Right ventricle myocardium inferior (tissue), 1 donor: ENCODE data around the gene ABTB2. TPM values are rescaled to one million over a fixed set of nuclear protein-coding genes. Genes with fewer than 3 reads are reported as not detected.

Experiments
- ATAC-seq: fragments of 200-7000 bp; cut with Tn5 transposase; one replicate; pipeline ENCODE4 v1.9.1; 2020; ENCODE audit warnings: mild to moderate bottlenecking, moderate library complexity
- DNase-seq: peaks from one replicate; pipeline ENCODE4 v3.0.0; 2021; ENCODE audit errors: missing footprints
- intact Hi-C: fragments of 100-400 bp; cut with DNase I; formaldehyde crosslinking; loops from one replicate; pipeline ENCODE4 v1.11.0; 2022
- total RNA-seq: library from RNA; stranded (reverse); fragmentation: NEBNext Ultra II Directional; extraction: Animal tissue kit (Norgen Biotek cat#: 25700); gene quantifications from one replicate; pipeline ENCODE4 v1.2.1, GENCODE V29; 2021
- donor health status: DM: no; HTN: yes; CAD: no; lungs with severe emphysema.

The ABTB2 gene
- total RNA-seq, 1 donor from 2014 or later: 14.3 TPM

- intact Hi-C loops: no loop called here
- no peak for ATAC-seq
- DNase-seq: no peak
These were observed 52.0 kb downstream of the ABTB2 start for GRCh38 chr11:34305780-34306179.

DNA sequence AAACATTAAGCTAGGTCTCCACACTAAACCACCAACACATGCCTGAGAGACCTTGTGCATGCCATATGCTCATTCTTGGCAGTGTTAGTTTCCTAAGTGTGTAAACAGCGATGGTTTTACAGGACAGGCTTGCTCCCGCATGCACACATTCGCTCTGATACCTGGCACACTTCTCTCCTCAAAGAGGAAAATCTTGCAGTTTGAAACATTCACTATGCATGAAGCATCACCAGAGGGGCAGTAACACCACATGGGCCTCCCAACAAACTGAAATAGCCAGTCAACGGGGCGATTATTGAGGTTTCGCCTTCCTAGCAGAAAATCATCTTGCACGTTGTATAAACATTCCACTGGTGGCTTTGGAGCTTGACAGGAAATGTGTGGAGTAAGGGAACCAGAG, 52.6 kb downstream of the ABTB2 start:
- DNase-seq (no peak), ATAC-seq (no peak)
- intact Hi-C loops: no loop called here

DNA sequence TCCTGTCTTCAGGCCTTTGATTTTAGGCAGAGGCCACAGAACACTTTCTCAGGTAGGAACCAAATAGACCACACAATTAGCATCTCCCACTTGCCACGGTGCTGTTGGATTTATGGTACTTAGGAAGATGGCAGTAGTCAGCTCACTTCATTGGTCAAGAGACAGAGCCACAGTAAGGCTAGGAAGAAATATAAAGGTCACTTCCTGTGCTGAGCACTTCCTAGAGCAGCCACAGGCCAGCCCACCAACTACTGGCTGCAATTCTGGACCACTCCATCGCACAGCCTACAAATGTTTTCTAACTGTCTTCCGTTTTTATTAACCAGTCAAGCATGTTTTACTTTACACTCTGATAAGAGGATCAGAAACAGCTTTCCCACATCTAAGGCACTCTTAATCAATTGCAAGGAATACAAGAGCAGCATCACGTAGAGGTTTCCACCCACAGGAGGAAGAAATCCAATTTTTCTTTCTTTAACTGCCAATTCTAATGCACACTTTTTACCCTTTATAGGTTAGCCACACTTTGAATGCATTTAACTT, 54.7 kb downstream of the ABTB2 start:
- ATAC-seq: no peak
- no peak for DNase-seq
- intact Hi-C loops: no loop called here

GRCh38 chr11:34302046-34302921, 55.5 kb downstream of the ABTB2 start:
- no peak for DNase-seq
- ATAC-seq: no peak
- intact Hi-C loops: no loop called here

DNA sequence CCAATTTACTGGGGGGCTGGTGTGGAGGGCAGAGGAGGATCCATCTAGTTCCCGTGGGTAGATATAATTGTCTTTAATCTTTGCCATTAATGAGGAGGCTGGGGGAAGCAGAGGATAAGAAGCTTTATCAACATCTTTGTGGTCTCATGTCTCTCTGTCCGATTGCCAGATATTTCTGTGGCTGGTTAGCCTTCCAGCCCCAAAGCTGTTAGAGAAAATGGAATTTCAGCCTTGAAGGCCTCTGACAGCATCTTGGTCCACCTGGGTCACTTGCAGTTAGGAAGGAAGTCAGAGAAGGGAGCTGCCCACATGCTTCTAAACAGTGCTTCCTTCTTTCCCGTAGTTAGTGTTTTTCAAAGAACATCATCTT, 56.9 kb downstream of the ABTB2 start:
- ATAC-seq (no peak), DNase-seq (no peak)
- intact Hi-C loops: no loop called here

DNA sequence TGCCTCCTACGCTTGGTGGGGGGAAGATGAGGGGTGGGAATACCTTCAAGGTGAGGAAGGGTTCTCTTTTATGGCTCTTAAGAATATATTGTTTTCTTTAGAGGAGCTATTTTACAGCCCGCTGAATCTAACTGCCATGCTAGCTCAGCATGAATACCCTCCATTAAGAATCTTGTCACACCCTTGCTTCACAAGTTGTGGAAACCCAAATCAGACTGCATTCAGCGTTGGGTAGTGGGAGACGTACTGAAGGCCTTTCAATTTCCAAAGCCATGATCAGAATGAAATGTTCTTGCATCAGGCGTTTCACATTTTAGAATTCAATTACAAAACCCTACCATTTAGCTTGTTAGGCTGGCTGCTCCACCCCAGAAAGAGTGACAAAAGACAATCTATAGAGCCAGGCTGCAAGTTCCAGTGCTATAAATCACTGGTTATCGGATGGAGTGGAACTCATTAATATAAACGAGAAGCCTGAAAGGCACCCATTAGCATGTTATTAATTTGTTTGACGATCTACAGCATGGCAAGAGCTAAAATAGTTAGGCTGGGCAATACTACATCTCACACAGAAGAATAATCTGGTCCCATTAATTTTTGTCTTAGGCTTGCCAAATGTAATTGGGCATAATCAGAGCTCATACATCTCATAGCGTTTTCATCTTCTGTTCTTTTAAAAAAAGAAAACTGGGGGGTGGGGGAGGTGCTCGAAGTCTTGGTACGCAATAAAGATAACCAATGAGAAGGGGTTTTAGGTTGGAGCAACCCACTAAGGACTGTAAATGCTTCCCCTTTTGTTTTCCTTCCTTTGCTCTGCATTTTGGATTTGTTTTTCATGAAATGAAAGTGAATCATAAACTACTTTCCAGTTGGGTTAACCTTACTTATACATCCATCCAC, 57.5 kb downstream of the ABTB2 start:
- DNase-seq: no peak
- intact Hi-C loops: no loop called here
- ATAC-seq: no peak

DNA sequence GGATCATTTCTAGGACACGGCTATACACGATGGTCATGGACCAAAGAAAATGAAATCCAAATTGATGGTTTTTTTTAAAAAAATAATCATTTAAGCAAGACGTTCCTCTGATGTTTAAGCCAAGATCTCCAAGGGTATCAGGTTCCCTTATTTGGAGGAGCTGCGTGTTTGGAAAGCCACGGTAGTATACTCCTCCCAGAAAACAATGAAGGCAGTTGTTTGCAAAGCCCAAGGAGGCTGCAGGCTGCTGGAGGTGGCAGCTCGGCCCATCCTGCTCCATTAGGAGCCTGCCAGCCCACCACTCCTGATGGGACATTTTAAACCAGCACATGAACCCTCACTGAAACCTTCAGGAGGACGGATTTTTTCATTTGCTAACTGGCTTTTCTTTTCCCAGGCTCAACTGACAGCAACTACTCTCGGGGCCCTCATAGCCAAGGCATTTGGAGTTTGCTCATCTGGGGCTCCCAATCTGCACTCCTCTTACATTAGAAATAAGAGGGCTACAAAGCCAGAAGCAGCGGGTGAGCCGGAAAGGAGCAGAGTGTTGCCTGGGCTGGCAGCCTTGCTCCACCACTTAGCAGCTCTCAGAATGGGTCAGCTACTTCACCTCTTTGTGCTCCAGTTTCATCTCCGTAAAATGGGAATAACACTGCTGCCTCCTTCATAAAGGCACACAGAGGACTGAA, 58.4 kb downstream of the ABTB2 start:
- intact Hi-C loops: no loop called here

DNA sequence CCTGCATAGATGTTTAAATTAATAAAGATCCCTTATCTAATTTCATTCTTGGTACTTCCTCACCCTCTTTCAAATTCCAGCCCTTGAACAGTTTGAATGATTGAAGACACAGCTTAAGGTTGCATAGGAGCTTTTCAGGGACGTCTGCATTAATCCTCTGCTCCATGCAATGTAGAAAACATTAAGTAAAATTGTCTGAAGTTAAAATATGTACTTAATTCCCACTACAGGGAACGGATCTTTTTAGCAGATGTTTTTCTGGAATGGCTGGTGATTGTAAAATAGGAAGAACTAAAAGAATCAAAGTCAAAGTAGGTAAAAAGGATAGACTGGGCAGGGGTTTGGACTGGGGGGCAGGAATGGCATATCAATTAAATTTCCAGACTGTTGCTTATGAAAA, 58.9 kb downstream of the ABTB2 start:
- intact Hi-C loops: no loop called here

More for the DNA sequence above, 58.4 kb downstream of the ABTB2 start:
- DNase-seq (no peak), ATAC-seq (no peak)

GRCh38 chr11:34296412-34296811, 61.4 kb downstream of the ABTB2 start:
- DNase-seq (no peak), ATAC-seq (no peak)
- intact Hi-C loops: no loop called here

More for the DNA sequence above, 58.9 kb downstream of the ABTB2 start:
- no peak for ATAC-seq
- no peak for DNase-seq

- intact Hi-C loops: no loop called here
- DNase-seq: no peak
- no peak for ATAC-seq
These were observed 65.3 kb downstream of the ABTB2 start for GRCh38 chr11:34292546-34292945.

- ATAC-seq: no peak
- no peak for DNase-seq
- intact Hi-C loops: no loop called here
These were observed 65.7 kb downstream of the ABTB2 start for GRCh38 chr11:34292111-34292510.

DNA sequence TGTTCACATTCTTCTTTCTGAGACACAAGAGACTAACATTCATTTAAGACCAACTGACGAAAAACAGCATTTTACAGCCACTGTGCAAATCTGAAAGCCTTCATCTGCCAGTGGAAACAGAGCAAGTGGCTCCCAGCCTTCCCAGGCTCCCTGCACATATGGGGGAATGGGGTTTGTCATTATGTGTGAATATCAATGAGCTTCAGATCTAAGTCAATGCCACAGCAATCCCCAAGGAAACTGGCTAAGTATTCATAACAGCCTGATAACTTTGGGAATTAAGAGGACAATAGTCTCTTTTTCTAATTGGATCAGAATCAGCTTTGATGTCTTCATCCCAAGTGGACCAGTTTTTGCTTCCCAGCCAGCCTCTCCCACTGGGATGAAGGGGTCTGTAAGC, 66.9 kb downstream of the ABTB2 start:
- DNase-seq (no peak), ATAC-seq (no peak)
- intact Hi-C loops: no loop called here

DNA sequence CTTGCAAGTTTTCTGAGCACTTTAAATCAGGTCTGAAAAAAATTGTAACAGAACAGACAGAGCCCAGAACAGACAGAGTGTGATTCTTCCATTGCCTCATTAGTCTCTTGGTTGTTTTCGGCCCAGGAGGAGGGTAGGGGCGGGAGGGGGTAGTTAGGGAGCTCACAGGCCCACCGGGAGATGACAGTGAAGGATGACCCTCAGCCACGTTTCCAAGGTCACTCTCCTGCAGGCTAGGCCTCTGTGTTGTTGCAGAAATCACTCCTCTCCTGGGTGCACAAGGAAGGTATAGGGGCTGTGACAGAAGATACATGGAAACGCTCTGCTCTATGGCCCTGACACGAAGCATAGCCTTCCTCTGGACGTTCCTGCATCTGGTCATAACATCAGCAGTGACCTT, 69.3 kb downstream of the ABTB2 start:
- DNase-seq (no peak), ATAC-seq (no peak)
- intact Hi-C loops: no loop called here

DNA sequence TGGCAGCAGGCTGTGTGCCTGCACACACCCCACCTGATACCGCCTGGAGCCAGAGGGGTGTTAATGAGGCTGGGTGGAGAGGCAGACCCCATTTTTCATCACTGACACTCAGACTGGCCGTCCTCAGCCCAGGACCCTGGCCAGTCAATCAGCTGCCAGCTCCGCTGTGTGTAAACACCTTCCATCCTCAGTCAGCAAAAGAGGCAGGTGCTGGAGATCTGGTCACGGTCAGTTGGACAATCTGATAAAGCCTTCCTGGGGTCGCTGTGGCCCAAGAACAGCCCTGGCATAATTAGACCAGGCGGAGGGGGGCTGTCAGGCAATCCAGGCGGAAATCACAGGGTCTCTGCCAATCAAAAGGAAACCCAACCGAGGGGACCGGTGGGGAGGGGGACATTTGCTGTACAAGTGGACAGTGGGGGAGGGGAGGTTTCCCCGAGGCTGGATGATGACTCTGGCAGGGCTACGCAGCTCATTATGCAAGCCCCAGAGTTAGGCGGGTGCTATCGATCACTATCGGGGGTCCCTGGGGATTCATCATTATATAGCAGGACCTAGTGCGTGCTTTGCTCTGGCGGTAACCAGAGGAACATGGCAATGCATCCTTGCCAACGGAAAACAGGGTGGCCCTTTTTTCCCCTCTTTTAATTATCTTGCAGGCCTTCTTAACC, 72.9 kb downstream of the ABTB2 start:
- ATAC-seq (no peak), DNase-seq (no peak)
- intact Hi-C loops: no loop called here

DNA sequence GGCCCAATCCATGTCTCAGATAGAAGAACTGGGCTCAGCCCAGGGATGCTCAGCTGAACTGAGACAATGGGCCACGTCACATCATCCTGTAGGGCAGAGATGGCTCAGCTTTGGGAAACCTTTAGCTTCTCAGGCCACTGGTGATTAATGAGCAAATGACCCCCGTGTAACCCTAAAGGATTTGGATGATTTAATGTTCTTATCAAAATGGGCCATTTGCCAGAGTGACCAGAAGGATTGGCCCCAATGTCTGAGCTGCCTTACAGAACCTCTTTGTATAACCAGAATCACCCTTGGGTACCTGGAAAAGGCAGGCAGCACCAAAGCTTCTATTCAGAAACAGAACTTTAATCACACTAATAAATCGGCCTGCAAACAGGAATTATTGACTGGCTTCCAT, 73.7 kb downstream of the ABTB2 start:
- intact Hi-C loops: no loop called here
- DNase-seq (no peak), ATAC-seq (no peak)

DNA sequence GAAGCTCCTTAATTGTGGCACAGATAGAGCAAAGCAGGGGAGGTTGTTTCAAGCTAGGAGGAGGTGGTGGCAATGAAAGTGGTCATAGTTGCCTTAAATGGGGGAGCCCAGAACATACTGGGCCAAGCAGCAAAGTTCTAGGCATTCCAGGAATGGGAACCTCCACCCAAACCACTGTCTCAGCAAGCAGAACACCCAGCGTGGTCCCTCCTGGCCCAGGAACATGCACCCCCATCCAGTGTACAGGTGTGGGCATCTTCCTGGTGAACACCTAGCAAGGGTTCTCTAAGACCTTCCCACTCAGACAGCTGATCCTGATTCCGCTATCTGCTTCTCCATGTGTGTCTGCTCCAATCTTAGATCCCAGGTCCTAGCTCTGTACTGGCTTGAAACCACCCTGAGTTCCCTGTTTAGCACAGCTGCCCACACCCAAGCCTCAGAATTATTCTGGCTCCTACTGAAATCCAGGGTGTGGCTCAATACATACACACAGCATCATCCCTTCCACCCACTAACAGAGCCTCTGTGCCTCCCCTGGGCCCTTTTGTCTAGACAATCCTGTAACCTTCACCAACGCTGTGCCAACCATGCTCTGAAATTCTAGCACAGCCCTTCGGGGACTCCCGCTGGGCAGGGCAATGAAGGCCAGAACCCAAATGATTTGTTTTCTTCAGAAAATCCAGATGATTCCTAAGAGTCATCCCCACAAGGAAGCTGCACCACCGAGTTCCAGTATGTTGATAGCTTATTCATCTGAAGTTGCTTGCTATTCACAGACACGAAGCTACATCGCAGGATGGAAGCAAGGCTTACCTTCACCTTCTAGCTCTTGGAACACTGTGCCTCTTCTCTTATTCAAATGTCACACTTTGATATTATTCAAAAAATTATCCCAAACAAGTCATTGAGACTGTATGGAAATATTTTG, 76.6 kb downstream of the ABTB2 start:
- ATAC-seq (peak; percentile 32), DNase-seq (no peak)
- intact Hi-C loops: no loop called here

DNA sequence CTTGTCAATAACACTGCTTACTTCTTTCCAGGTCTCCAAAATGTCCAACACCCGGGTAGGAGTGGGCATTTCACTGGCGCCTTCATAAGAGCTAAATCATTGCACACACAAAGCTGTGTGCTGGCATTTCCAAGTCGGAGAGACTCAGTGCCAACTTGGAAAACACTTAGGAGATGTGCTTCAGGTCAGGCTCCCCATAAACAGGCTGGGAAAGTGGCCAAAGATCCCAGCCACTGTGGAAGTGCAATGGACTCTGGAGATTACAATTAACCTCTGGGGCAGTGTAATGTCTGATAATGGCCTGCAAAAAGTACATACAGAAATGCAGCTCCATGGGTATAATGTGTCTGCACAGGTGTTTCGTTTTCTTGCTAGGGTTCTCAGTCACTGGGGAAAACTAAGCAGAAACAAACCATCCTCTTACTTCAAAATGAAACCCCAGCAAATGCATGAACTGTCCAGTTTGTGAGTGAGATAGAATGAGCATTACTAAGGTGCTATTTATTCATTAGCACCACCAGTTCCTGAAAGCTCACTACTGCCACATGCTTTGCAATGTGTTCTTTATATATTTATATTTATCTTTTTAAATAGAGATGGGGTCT, 79.0 kb downstream of the ABTB2 start:
- DNase-seq (no peak), ATAC-seq (peak; percentile 15)
- intact Hi-C loops: loop anchor here (5.0 kb wide), 1 partner anchor 79 kb away; the partner anchor contains the start of gene ABTB2
